ENCODE measurements around the gene FANCF. TPM values are rescaled to one million over a fixed set of nuclear protein-coding genes. Genes with fewer than 3 reads are reported as not detected.

The FANCF gene
- total RNA-seq, 1 experiment from 2014 or later = 23.0 TPM

DNA sequence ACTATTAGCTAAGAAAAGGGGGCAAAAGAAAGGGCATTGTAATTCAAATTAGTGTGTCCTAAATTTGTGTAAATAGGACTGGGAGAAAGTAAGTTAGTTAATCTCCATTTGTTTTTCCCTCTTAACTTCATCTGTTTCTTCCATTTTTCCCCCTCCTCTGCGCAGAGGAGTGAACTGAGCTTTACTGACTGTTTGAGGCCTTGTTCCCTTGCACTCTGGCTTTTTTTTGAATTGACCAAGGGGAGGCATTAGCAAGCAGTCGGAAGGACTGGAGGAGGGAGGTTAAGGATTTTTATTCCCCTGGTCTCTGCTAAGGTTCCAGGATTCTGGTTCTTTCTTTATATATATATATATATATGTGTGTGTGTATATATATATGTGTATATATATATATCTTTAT, 15.2 kb upstream of the FANCF start:
- ChIA-PET CTCF (interaction anchor here (0.7 to 1.0 kb wide), 2 partner anchors 25 to 147 kb away, joined by 3 read pairs; partner anchors contain the start of gene GAS2), POLR2A (no interaction called here)
- H3K4me1 Mint-ChIP-seq = peaks cover 18% of the 10 kb centered on the region
- H3K36me3 Mint-ChIP-seq = no peaks in the 10 kb centered on the region
- H3K4me3 Mint-ChIP-seq = no peak overlapping the region
- peak overlapping the region; percentile 77; the same call in 1 of the 2 replicates for H3K27ac Mint-ChIP-seq
- peaks cover 34% of the 10 kb centered on the region for H3K27me3 Mint-ChIP-seq (ENCODE audit: low read depth)
- DNase-seq (ENCODE audit: low spot score) (no peak), ATAC-seq (peak; percentile 85)
- H3K9me3 Mint-ChIP-seq = no peaks in the 10 kb centered on the region
- TF ChIP-seq, protein P1, sequence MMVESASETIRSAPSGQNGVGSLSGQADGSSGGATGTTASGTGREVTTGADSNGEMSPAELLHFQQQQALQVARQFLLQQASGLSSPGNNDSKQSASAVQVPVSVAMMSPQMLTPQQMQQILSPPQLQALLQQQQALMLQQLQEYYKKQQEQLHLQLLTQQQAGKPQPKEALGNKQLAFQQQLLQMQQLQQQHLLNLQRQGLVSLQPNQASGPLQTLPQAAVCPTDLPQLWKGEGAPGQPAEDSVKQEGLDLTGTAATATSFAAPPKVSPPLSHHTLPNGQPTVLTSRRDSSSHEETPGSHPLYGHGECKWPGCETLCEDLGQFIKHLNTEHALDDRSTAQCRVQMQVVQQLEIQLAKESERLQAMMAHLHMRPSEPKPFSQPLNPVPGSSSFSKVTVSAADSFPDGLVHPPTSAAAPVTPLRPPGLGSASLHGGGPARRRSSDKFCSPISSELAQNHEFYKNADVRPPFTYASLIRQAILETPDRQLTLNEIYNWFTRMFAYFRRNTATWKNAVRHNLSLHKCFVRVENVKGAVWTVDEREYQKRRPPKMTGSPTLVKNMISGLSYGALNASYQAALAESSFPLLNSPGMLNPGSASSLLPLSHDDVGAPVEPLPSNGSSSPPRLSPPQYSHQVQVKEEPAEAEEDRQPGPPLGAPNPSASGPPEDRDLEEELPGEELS (CRISPR knock-in tag; IDR thresholded peaks at IDR 0.05) = no peak
- TF ChIP-seq, protein P2, sequence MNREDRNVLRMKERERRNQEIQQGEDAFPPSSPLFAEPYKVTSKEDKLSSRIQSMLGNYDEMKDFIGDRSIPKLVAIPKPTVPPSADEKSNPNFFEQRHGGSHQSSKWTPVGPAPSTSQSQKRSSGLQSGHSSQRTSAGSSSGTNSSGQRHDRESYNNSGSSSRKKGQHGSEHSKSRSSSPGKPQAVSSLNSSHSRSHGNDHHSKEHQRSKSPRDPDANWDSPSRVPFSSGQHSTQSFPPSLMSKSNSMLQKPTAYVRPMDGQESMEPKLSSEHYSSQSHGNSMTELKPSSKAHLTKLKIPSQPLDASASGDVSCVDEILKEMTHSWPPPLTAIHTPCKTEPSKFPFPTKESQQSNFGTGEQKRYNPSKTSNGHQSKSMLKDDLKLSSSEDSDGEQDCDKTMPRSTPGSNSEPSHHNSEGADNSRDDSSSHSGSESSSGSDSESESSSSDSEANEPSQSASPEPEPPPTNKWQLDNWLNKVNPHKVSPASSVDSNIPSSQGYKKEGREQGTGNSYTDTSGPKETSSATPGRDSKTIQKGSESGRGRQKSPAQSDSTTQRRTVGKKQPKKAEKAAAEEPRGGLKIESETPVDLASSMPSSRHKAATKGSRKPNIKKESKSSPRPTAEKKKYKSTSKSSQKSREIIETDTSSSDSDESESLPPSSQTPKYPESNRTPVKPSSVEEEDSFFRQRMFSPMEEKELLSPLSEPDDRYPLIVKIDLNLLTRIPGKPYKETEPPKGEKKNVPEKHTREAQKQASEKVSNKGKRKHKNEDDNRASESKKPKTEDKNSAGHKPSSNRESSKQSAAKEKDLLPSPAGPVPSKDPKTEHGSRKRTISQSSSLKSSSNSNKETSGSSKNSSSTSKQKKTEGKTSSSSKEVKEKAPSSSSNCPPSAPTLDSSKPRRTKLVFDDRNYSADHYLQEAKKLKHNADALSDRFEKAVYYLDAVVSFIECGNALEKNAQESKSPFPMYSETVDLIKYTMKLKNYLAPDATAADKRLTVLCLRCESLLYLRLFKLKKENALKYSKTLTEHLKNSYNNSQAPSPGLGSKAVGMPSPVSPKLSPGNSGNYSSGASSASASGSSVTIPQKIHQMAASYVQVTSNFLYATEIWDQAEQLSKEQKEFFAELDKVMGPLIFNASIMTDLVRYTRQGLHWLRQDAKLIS (CRISPR knock-in tag; IDR thresholded peaks at IDR 0.05; ENCODE audit: borderline replicate concordance) = no peak
- TF ChIP-seq SOX15 (CRISPR knock-in tag; IDR thresholded peaks at IDR 0.05) (no peak), CREB1 (CRISPR knock-in tag; IDR thresholded peaks at IDR 0.05) (no peak), JAZF1 (CRISPR knock-in tag; IDR thresholded peaks at IDR 0.05) (no peak), ZNF532 (CRISPR knock-in tag; IDR thresholded peaks at IDR 0.05; ENCODE audit: borderline replicate concordance) (no peak), RORB (CRISPR knock-in tag; IDR thresholded peaks at IDR 0.05) (no peak), NFYB (CRISPR knock-in tag; conservative IDR thresholded peaks at IDR 0.05; ENCODE audit: low read depth) (no peak), MYBL2 (CRISPR knock-in tag; IDR thresholded peaks at IDR 0.05) (no peak), GTF2I (CRISPR knock-in tag; conservative IDR thresholded peaks at IDR 0.05) (no peak), TEAD4 (CRISPR knock-in tag; IDR thresholded peaks at IDR 0.05) (no peak), FOXK1 (CRISPR knock-in tag; IDR thresholded peaks at IDR 0.05) (no peak), ZNF138 (CRISPR knock-in tag; conservative IDR thresholded peaks at IDR 0.05) (no peak), TEAD1 (CRISPR knock-in tag; IDR thresholded peaks at IDR 0.05) (no peak), MXD4 (CRISPR knock-in tag; IDR thresholded peaks at IDR 0.05; ENCODE audit: borderline replicate concordance) (no peak), E2F4 (CRISPR knock-in tag; IDR thresholded peaks at IDR 0.05; ENCODE audit: borderline replicate concordance, low read depth) (no peak), USF2 (CRISPR knock-in tag; IDR thresholded peaks at IDR 0.05) (no peak), ZNF232 (CRISPR knock-in tag; IDR thresholded peaks at IDR 0.05) (no peak), GRHL2 (CRISPR knock-in tag; IDR thresholded peaks at IDR 0.05; ENCODE audit: insufficient replicate concordance, severe bottlenecking) (no peak)
